ENCODE data around the gene PRR20A.

DNA sequence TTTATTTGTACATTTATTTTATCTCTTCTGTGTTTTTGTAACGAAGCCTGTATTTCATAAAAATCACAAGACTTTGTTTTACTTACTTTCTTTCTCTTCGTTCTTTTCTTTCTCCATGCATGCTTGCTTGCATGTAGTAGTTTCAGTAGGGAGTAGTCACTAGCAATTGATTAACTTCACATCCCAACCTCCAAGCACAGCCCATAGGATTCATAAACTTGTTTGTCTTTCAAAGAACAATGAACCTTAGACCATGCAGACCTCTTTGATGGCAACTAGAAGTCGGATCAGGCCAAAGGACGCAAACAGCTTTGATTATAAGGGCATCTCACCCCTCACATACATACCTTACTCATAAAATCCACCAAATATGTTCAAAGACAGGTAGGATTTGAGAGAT lies 3.1 kb upstream of the PRR20A start:
- TF ChIP-seq, protein P1, sequence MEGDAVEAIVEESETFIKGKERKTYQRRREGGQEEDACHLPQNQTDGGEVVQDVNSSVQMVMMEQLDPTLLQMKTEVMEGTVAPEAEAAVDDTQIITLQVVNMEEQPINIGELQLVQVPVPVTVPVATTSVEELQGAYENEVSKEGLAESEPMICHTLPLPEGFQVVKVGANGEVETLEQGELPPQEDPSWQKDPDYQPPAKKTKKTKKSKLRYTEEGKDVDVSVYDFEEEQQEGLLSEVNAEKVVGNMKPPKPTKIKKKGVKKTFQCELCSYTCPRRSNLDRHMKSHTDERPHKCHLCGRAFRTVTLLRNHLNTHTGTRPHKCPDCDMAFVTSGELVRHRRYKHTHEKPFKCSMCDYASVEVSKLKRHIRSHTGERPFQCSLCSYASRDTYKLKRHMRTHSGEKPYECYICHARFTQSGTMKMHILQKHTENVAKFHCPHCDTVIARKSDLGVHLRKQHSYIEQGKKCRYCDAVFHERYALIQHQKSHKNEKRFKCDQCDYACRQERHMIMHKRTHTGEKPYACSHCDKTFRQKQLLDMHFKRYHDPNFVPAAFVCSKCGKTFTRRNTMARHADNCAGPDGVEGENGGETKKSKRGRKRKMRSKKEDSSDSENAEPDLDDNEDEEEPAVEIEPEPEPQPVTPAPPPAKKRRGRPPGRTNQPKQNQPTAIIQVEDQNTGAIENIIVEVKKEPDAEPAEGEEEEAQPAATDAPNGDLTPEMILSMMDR (IDR thresholded peaks at IDR 0.05), result no peak
- TF ChIP-seq ZFX (IDR thresholded peaks at IDR 0.05; ENCODE audit: borderline replicate concordance), result no peak
